ENCODE measurements around the gene KIAA1549. TPM values are rescaled to one million over a fixed set of nuclear protein-coding genes. Genes with fewer than 3 reads are reported as not detected.
A peak's percentile ranks its signal among the peaks of the same experiment; 100 is the strongest.
"Not testable (repeated sequence)": the region's sequence is repeated elsewhere in the genome, so short reads cannot be mapped to it uniquely, and the experiment has no call there.

Gene KIAA1549
- total RNA-seq: 1 to 10 TPM; 1.7 to 2.2 TPM

- Mint-ChIP-seq H3K9me3 (no peaks in the 10 kb centered on the region), H3K36me3 (no peaks in the 10 kb centered on the region), H3K27ac (peak within 1 kb of the TSS; percentile 38), H3K4me3 (peak within 1 kb of the TSS; percentile 85), H3K27me3 (peaks cover 41% of the 10 kb centered on the region), H3K4me1 (peaks cover 10% of the 10 kb centered on the region)
- DNase-seq: peak; percentile 79
These were observed at the start of gene KIAA1549 for GRCh38 chr7:138981332-138982203. KIAA1549 (minus strand) TSS chr7:138981389; CDS start chr7:138981269, 120 bp downstream.

GRCh38 chr7:139029353-139029752, 48.2 kb upstream of the KIAA1549 start:
- no peaks in the 10 kb centered on the region for H3K27me3 Mint-ChIP-seq
- no peak overlapping the region for H3K4me3 Mint-ChIP-seq
- DNase-seq: no peak
- no peaks in the 10 kb centered on the region for H3K9me3 Mint-ChIP-seq
- no peak overlapping the region for H3K27ac Mint-ChIP-seq
- peaks cover 67% of the 10 kb centered on the region for H3K36me3 Mint-ChIP-seq
- peaks cover 7% of the 10 kb centered on the region for H3K4me1 Mint-ChIP-seq

DNA sequence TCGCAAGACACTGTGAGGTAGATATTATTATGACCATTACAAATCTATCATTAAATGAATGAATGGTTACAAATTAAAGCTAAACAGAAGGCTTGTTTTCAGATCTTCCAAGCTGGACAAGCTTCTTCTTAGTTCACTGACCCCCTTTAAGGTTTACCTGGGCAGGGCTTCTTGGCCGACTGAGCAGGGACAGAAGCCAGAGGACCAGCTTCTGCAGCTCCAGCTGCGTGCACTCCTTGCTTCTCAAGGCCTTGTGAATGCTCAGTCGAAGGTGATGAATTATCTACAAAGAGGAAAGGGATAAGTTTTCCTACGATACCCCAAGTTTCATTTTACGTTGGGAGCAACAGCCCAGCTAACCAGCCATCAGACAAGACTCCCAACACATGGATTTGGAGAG, 45.4 kb upstream of the KIAA1549 start:
- Mint-ChIP-seq H3K27me3 (no peaks in the 10 kb centered on the region), H3K4me1 (no peaks in the 10 kb centered on the region), H3K9me3 (no peaks in the 10 kb centered on the region), H3K27ac (no peak overlapping the region), H3K4me3 (no peak overlapping the region), H3K36me3 (peaks cover 59% of the 10 kb centered on the region)
- DNase-seq: no peak

GRCh38 chr7:139025861-139026260, 44.7 kb upstream of the KIAA1549 start:
- not testable (repeated sequence) for H3K4me3 Mint-ChIP-seq, DNase-seq, H3K27me3 Mint-ChIP-seq, H3K9me3 Mint-ChIP-seq, H3K4me1 Mint-ChIP-seq, H3K27ac Mint-ChIP-seq
- peaks cover 52% of the 10 kb centered on the region for H3K36me3 Mint-ChIP-seq

- Mint-ChIP-seq H3K27me3 (no peaks in the 10 kb centered on the region), H3K36me3 (peaks cover 36% of the 10 kb centered on the region), H3K9me3 (no peaks in the 10 kb centered on the region), H3K4me3 (no peak overlapping the region), H3K27ac (no peak overlapping the region), H3K4me1 (no peaks in the 10 kb centered on the region)
- DNase-seq: no peak
These were observed 41.9 kb upstream of the KIAA1549 start for GRCh38 chr7:139023076-139023475.

DNA sequence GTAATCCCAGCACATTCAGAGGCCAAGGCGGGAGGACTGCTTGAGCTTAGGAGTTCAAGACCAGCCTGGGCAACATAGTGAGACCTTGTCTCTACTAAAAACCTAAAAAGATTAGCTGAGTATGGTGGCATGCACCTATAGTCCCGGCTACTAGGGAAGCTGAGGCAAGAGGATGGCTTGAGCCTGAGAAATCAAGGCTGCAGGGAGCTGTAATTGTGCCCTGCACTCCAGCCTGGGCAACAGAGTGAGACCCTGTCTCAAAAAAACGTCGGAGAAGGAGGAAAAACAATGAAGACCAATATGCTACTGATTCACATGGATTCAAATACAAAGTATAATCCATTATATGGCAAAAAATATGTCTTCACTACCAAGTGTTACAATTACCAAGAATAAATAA, 41.1 kb upstream of the KIAA1549 start:
- H3K27me3 Mint-ChIP-seq: no peaks in the 10 kb centered on the region
- H3K9me3 Mint-ChIP-seq: no peaks in the 10 kb centered on the region
- DNase-seq: no peak
- H3K27ac Mint-ChIP-seq: no peak overlapping the region
- peaks cover 32% of the 10 kb centered on the region for H3K36me3 Mint-ChIP-seq
- H3K4me1 Mint-ChIP-seq: peaks cover 2% of the 10 kb centered on the region
- H3K4me3 Mint-ChIP-seq: no peak overlapping the region

- H3K4me1 Mint-ChIP-seq: peaks cover 5% of the 10 kb centered on the region
- H3K36me3 Mint-ChIP-seq: peaks cover 17% of the 10 kb centered on the region
- H3K9me3 Mint-ChIP-seq: no peaks in the 10 kb centered on the region
- H3K4me3 Mint-ChIP-seq: no peak overlapping the region
- H3K27me3 Mint-ChIP-seq: peaks cover 5% of the 10 kb centered on the region
- H3K27ac Mint-ChIP-seq: no peak overlapping the region
- DNase-seq: no peak
These were observed 37.7 kb upstream of the KIAA1549 start for GRCh38 chr7:139018910-139019309.

DNA sequence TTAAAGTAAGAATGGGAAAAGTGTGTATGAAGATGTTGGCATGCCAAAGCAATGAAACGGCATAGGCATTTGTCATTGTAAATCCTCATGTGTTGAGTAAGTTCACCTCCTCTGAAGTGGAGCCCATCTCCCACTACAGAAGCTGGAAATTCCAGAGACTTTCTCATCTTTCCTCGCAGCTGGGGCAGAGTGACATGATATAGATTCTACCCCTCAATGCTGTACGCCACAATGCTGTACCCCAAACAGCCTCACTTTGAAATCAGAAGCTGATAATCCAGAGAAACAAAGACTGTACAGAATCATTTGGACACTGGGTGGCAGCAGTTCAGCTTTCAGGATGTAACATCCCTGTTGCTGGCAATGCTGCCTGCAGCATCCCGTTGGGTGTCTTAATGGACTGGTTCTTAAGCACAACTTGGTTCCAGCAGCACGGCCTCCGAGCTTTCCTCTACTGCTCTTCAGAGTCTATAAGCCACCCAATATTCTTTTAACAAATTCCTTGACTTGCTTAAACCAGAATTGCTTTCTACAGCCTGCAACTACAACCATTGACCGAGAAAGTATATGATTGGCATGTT, 35.8 kb upstream of the KIAA1549 start:
- no peak overlapping the region for H3K4me3 Mint-ChIP-seq
- peaks cover 5% of the 10 kb centered on the region for H3K36me3 Mint-ChIP-seq
- peaks cover 5% of the 10 kb centered on the region for H3K27me3 Mint-ChIP-seq
- no peaks in the 10 kb centered on the region for H3K9me3 Mint-ChIP-seq
- DNase-seq: peak; percentile 44
- peaks cover 5% of the 10 kb centered on the region for H3K4me1 Mint-ChIP-seq
- no peak overlapping the region for H3K27ac Mint-ChIP-seq

DNA sequence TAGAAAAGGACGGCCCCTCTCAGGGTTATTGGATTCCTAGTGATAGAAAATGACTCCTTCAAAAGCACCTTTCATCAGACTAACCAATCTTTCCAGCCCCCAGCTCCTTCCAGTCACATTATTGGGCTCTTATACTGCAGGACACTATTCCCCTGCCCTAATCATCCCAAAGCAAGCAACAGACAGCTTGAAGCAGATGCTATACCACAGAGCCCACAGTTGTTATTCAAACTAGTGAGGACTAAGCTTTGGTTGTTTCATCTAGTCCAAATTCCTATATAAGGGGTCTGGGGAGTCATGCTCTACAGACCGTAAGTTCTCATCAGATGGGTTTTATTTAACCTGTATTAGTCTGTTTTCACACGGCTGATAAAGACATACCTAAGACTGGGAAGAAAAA, 30.2 kb upstream of the KIAA1549 start:
- no peaks in the 10 kb centered on the region for H3K36me3 Mint-ChIP-seq
- no peaks in the 10 kb centered on the region for H3K4me1 Mint-ChIP-seq
- no peak for DNase-seq
- no peak overlapping the region for H3K27ac Mint-ChIP-seq
- H3K4me3 Mint-ChIP-seq: no peak overlapping the region
- peaks cover 5% of the 10 kb centered on the region for H3K27me3 Mint-ChIP-seq
- no peaks in the 10 kb centered on the region for H3K9me3 Mint-ChIP-seq

- Mint-ChIP-seq H3K36me3 (no peaks in the 10 kb centered on the region), H3K27ac (no peak overlapping the region), H3K27me3 (no peaks in the 10 kb centered on the region), H3K9me3 (peaks cover 19% of the 10 kb centered on the region), H3K4me1 (peaks cover 2% of the 10 kb centered on the region), H3K4me3 (no peak overlapping the region)
- no peak for DNase-seq
These were observed 23.3 kb upstream of the KIAA1549 start for GRCh38 chr7:139004321-139005090.

GRCh38 chr7:138999414-138999813, 18.2 kb upstream of the KIAA1549 start:
- Mint-ChIP-seq H3K4me3 (no peak overlapping the region), H3K27me3 (no peaks in the 10 kb centered on the region), H3K27ac (no peak overlapping the region), H3K36me3 (no peaks in the 10 kb centered on the region), H3K4me1 (peaks cover 6% of the 10 kb centered on the region), H3K9me3 (peaks cover 7% of the 10 kb centered on the region)
- DNase-seq: no peak

GRCh38 chr7:138992052-138992531, 10.9 kb upstream of the KIAA1549 start:
- H3K4me1 Mint-ChIP-seq: no peaks in the 10 kb centered on the region
- no peaks in the 10 kb centered on the region for H3K27me3 Mint-ChIP-seq
- H3K9me3 Mint-ChIP-seq: peaks cover 3% of the 10 kb centered on the region
- no peak overlapping the region for H3K27ac Mint-ChIP-seq
- DNase-seq: no peak
- H3K4me3 Mint-ChIP-seq: no peak overlapping the region
- H3K36me3 Mint-ChIP-seq: no peaks in the 10 kb centered on the region

DNA sequence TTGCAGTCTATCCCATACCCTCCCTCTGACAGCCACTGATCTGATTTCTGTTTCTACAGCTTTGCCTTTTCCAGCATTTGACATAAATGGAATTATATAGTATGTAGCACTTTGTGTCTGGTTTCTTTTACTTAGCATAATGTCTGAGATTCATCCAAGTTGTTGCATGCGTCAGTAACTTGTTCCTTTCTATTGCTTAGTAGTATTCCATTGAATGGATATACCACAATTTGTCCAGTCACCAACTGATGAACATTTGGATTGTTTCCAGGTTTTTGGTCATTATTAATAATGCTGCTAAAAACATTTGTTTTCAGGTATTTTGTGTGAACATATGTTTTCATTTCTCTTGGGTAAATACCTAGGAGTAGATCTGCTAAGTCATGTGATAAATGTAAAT, 6.5 kb upstream of the KIAA1549 start:
- DNase-seq: no peak
- Mint-ChIP-seq H3K4me1 (no peaks in the 10 kb centered on the region), H3K4me3 (no peak overlapping the region), H3K27ac (no peak overlapping the region), H3K36me3 (no peaks in the 10 kb centered on the region), H3K27me3 (peaks cover 4% of the 10 kb centered on the region), H3K9me3 (peaks cover 3% of the 10 kb centered on the region)

DNA sequence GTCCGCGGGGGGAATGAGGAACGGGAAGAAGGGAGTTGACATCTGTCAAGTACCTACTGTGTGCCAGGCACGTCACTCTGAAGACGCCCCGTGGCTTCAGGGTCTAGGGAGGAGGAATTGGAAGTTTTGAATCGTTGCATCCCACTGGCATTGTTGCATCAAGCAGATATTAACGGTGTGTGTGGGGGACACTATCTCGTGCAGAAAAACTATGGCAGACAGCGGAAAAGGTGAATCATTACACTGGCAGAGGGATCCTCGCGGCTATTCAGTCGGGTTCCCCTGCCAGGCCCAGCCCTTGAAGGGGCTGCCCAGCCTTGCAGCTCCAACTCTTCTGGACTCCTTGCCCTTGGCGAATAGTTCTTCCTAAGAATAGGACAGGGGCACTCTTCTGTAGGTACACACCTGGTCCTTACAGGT, 1.0 kb upstream of the KIAA1549 start:
- Mint-ChIP-seq H3K4me1 (peaks cover 10% of the 10 kb centered on the region), H3K27ac (no peak overlapping the region), H3K9me3 (no peaks in the 10 kb centered on the region), H3K4me3 (peak overlapping the region; percentile 27), H3K27me3 (peaks cover 41% of the 10 kb centered on the region), H3K36me3 (no peaks in the 10 kb centered on the region)
- DNase-seq: peak; percentile 14

All from activated naive CD8-positive, alpha-beta T cell treated with anti-CD3 and anti-CD28 coated beads for 36 hours (primary cell).